ENCODE measurements around the gene RRAS2.

GRCh38 chr11:14378171-14378570, 19.2 kb upstream of the RRAS2 start:
- TF ChIP-seq CTCF (IDR thresholded peaks at IDR 0.05; ENCODE audit: low read length): no peak
- no peak for TF ChIP-seq EZH2 (optimal IDR thresholded peaks at IDR 0.05; ENCODE audit: low read depth, low read length)
